ENCODE measurements around the gene ZNF879.

Gene ZNF879

DNA sequence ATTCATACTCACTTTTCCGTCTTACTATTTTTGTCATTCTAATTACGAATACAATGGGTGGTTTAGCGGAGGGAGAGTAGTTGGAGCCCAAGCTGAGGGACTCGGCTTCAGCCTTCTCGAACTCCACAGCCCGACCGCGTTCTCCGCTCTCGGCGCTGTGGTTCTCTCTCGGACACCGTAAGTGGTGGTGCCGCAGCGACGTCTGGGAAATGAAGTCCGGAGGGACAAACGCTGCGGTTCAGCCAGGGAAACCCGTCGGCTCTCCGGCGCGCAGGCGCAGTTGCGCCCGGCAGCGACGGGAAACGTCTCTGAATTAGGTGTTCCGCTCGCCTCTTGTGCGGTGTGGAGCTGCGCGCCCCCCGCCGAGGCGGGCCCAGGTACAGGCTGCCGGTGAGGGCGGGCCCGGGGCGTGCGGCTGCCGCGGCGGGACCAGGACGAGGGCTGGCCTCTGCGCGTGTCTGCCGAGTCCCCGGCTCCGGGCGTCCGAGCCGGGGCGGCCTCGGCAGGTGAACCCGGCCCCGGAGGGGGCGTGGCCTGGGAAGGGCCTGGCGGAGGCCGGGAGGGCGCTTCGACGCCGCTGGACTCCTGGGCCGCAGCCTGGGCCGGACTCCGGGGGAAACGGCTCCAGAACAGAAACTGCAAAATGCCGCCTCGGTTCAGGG lies at the start of gene ZNF879:
TSS of gene ZNF879 (plus strand) at position 277 of the 662 bp plus-strand sequence. CDS start 1,201 bp downstream, outside the sequence.
- DNase-seq (ENCODE audit: low read depth): peak; percentile 84

DNA sequence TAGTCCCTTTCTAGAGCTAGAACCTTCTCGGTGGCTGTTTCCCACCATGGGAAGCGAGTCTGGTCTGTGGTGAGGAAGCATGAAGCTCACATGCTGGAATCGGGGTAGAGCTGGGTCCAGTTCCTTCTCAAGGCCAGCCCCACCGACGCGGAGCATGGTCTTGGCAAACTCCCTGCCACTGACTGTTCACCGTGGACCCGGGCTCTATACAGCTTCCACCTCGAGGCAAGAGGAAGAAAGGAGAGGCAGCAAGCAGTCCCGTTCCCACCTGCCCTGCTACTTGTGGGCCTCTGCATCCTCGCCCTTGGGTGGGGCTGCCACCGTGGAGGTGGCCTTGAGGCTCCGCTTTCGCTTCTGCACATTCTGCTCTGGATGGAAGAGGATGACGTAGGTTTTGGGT lies 42.2 kb upstream of the ZNF879 start:
- no peak for DNase-seq (ENCODE audit: low read depth)

GRCh38 chr5:178982941-178983340 lies 40.7 kb upstream of the ZNF879 start:
- DNase-seq (ENCODE audit: low read depth): no peak

- no peak for DNase-seq (ENCODE audit: low read depth)
Measured at GRCh38 chr5:178983728-178984127, 39.9 kb upstream of the ZNF879 start.

DNA sequence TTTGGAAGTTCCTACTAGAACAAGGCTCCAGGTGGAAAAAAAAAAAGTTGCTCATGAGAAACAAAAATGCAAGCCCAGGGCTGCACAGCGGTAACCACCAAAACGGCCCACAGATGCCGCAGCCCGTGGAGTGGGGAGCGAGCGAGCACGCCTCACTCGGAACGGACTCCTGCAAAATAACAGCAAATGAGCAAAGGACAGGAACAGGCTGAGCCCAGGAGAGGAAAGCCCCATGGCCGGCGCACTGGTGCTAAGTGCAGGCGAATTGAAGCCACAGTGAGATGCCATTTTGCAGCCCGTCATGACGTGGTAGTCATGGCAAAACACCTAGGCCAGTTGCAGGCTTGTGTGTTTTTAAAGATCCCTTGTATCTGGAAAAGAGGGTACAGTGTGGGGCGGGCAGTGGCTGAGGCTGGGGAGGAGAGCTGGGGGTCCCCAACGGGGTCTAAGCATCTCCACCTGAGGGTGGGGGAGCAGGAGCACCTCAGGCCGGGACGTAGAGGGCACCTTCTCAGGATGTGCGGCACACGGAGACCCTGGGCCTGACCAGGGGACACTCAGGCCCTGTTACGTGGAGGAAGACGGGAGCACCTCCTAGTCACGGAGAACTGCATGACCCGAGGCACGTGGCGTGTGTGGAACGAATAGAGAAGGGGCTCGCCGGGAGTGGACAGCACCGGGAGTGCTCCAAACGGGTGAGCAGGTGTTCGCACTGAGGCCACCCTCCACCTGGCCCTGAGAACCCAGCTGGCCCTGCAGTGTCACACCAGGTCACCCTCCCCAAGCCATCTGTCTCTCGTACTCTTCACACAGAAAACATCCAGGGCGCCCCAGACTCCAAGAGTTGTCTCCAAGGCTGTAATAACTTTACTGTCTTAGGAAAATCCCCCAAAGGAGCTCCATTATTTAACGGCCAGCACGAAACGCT lies 39.2 kb upstream of the ZNF879 start:
- DNase-seq (ENCODE audit: low read depth): no peak

DNA sequence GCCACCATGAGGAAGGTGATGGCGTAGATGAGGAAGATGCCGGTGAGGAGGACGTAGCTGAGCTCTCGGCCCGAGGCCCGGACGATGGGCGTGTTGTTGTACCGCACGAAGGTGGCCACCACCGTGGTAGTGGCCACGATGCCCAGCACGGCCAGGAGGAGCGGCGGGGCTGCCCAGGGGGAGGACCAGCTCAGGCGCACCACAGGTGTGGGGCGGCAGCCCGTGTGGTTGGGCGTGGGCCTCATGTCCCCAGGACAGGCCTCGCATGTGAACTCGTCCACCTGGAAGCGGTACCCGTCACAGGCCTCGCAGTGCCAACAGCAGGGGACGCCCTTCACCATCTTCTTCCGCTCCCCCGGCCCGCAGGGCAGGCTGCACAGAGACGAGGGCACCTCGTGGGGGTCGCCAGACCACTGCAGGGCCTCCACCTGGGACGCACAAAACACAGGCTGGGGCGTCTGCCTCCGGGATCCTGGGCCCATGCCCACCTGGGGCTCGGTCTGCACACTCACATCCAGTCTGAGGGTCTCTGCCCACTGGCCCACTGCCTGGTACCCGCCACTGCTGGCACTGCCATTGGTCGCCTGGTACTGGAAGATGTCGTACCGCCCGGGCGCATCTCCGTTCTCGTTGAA lies 37.2 kb upstream of the ZNF879 start:
- no peak for DNase-seq (ENCODE audit: low read depth)

GRCh38 chr5:178988436-178989220 lies 35.0 kb upstream of the ZNF879 start:
- no peak for DNase-seq (ENCODE audit: low read depth)

- DNase-seq (ENCODE audit: low read depth): no peak
Measured at GRCh38 chr5:178989311-178989710, 34.3 kb upstream of the ZNF879 start.

DNA sequence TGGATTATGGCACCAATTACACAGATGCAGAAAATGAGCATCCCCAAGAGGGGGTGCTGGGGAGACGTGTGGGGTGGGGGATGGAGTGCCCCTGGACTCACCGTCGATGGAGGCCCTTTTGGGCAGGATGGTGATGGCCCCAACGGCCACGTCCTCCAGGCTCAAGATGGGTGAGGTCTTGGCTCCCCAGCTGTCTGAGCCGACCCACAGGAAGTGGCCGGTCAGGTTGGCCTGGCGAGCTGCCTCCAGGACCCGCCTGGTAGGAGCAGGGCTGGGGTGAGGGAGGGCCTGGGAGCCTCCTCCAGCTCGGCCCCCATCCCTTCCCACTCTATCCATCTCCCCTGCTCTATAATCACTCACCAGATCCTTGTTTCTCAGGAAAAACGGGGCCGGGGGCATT lies 33.1 kb upstream of the ZNF879 start:
- DNase-seq (ENCODE audit: low read depth): no peak

DNA sequence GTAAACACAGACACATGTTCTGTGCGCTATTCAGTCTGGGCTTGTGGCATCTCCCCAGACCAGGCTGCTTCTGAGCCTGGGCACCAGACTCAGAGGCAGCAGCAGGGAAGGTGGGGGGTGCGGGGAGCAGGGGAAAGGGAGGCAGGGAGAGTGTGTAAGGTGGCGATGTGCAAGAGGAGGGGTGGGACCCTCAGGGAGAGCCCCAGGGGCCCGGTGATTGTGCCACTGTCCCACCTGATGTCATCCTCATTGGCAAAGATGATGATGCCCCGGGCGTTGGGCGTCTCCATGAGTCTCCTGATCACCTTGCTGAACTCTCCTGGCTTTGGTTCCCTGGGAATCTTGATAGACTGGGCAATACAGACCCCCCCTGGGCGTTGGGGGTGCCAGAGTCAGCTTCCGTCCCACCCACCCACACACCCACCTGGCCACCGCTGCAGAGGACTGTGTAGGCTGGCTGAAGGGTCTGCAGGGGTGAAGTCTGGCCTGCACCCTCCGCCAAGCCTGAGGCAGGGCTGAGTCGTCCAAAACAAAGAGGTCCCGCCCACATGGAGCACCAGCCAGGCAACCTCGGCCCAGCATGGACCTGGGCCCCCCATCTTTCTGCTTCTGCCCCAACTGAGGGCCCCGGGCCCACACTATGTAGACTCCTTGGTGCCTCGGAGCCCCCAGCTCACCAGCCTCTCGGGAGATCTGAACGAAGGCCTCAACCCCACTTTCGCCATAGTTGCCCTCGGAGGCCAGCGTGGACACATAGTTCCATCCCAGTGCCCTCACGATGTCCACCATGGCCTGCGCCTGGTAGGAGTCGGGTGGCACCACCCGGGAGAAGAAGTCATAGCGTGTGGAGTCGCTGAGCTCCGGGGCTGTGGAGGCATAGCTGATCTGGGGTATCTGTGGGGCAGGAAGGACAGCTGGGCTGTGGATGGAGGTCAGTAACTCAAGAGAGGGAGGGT lies 32.1 kb upstream of the ZNF879 start:
- no peak for DNase-seq (ENCODE audit: low read depth)

DNA sequence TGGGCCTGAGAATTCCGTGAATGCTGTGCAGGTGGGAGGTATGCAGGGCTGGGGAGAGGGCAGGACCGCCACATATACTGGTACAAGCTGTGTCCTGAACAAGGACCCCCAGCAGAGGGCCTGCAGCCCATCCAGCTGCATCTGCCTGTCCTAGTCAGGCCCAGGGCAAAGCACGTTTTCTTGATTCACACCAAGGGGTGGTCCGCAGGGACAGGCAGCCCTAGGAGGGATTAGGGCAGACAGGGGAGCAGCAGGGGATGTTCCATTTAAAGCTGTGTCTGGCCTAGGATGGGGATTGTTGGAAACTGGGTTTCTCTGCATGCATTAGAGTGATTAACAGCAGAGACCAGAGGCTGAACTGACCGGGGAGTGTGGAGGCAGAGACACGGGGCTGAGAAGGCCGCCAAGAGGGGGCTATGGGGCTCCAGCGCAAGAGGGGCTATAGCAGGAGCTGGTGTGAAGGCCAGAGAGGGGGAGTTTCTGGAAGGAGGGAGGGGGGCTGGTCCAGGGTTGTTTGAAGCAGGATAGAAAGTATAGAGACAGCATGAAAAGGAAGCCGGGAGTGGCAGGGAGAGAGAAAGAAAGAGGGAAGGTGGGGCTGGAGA lies 31.2 kb upstream of the ZNF879 start:
- no peak for DNase-seq (ENCODE audit: low read depth)

DNA sequence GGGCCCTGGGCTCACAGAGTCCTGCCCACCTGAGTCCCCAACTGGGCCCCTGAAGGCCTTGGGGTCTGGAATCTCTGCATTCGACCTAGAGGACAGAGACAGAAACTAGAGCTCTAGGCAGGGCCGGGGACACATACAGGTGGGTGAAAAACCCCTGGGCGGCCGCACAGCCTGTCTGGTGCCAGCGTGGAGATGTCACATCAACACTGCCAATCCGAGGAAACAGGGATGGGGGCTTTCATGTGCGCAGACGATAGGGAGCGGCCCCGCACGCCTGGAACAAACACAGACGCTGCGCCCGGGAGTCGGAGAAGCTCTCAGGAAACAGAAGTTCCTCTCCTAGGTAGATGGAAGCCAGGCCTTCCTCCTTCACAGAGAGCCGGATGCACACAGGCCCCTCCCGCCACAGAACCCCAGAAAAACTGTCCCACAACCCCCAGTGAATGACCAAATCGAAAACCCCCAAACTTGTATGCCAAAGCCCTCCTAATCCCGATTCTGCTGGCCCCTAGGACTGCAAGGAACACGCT lies 30.3 kb upstream of the ZNF879 start:
- no peak for DNase-seq (ENCODE audit: low read depth)

DNA sequence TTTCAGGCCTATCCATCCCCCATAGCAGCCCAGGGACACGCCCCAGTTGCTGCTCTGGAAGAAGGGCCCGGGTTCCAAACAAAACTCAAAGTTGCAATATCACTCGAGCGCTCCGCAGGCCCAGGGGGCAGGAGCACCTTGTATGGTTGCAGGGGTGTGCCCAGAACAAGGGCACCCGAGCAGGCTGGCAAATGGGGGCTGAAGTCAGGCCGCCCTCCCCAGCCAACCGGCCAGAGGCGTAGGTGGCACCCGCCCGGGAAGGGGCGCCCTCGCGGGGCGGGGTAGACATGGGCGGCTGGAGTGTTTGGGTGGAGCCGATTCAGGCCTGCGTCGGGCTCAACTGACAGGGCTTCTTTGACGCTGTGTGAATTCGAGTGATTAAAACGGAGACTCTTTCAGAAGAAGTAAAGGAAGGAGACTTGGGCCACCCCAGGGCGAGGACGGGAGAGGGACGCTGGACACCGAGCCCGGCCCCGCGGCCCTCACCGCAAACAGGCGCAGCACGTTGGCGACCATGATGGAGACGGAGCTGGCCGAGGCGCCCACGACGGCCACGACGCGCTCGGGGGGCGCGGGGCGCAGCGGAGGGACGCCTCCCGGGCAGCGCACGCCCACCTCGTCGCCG lies 29.5 kb upstream of the ZNF879 start:
- DNase-seq (ENCODE audit: low read depth): no peak

- DNase-seq (ENCODE audit: low read depth): no peak
Measured at GRCh38 chr5:178994580-178995340, 28.8 kb upstream of the ZNF879 start, which contains the start of gene GRM6. GRM6 (minus strand) TSS chr5:178995320; CDS start chr5:178994944, 376 bp downstream.

DNA sequence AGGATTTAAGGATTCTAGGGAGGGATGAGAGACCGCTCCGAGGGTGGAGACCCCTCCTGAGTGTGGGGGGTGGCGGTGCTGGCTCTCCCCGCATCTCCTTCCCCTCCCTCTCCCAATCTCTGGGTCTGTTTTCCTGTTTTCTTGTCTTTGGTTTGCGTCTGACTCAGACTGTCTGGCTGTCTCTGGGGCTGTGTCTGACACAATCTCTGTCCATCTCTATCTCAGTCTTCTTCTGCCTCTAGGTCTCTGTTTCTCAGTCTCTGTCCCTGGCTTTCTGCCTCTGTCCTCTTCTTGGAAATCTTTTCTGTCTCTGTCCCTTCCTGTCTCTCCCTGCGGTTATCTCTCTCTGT lies 28.3 kb upstream of the ZNF879 start:
- no peak for DNase-seq (ENCODE audit: low read depth)

DNA sequence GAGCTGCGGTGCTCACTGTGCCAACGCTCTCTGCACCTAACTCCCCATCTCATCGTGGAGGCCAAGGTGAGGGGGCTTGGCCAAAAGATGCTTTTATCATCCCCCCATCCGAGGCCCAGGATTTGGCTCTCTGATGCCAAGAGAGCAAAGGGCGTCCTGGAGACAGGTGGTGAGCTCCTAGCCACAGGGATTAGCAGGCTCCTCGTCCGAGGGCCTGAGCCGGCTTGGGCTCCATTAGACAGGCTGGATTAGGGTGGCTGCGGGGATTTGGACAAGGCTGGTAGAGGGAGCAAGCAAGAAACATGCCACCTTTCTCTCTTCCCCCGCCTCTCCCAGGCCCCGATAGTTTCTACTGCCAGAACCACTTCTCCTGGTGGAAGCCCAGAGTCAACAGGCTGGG lies 27.4 kb upstream of the ZNF879 start:
- no peak for DNase-seq (ENCODE audit: low read depth)

- DNase-seq (ENCODE audit: low read depth): no peak
Measured at GRCh38 chr5:178997191-178997590, 26.4 kb upstream of the ZNF879 start.

- no peak for DNase-seq (ENCODE audit: low read depth)
Measured at GRCh38 chr5:178998441-178998840, 25.2 kb upstream of the ZNF879 start.

DNA sequence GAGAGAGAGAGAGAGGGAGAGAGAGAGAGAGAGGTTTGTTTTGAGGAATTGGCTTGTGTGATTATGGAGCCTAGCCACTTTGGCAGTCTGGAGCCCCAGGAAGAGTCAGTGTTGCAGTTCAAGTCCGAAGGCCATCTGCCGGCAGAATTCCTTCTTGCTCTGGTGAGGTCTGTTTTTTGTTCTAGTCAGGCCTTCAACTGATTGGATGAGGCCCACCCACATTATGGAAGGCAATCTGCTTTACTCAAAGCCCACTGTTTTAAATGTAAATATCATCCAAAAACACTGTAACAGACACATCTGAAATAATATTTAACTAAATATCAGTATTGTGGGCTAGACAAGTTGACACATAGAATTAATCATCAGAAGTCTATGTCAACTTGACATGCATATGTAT lies 17.0 kb upstream of the ZNF879 start:
- DNase-seq (ENCODE audit: low read depth): no peak
